ENCODE measurements around the gene MEGF8. TPM values are rescaled to one million over a fixed set of nuclear protein-coding genes. Genes with fewer than 3 reads are reported as not detected.

Gene MEGF8
- total and polyA plus RNA-seq, 9 of the 15 experiments (the other 6 are each of a cell fraction or from before 2014, with no cell fraction given) = 0.28 to 13.1 (median 3.0) TPM

- TF ChIP-seq BRD9 (IDR thresholded peaks at IDR 0.05; ENCODE audit: low read depth, partially characterized antibody) = no peak
- TF ChIP-seq ZZZ3 (IDR thresholded peaks at IDR 0.05) = no peak
- TF ChIP-seq GTF3C2 (IDR thresholded peaks at IDR 0.05; ENCODE audit: borderline replicate concordance, extremely low read depth, insufficient read length) = no peak
- TF ChIP-seq ZNF280A (IDR thresholded peaks at IDR 0.05; ENCODE audit: low read depth, partially characterized antibody) = no peak
- TF ChIP-seq MGA (IDR thresholded peaks at IDR 0.05) = peak; percentile 90; the same call in 1 of the 2 replicates
- TF ChIP-seq NONO (IDR thresholded peaks at IDR 0.05; ENCODE audit: low read depth in 2 of 2, low read length in 1 of 2) = no peak
- no peak for TF ChIP-seq PML (IDR thresholded peaks at IDR 0.05; ENCODE audit: low read length)
- no peak for TF ChIP-seq SMAD3 (CRISPR knock-in tag; conservative IDR thresholded peaks at IDR 0.05)
- TF ChIP-seq HMG20A (CRISPR knock-in tag; conservative IDR thresholded peaks at IDR 0.05) = no peak
- no peak for TF ChIP-seq RAD51 (IDR thresholded peaks at IDR 0.05; ENCODE audit: borderline replicate concordance, low read depth)
- no peak for TF ChIP-seq ZKSCAN3 (CRISPR knock-in tag; IDR thresholded peaks at IDR 0.05)
Measured at GRCh38 chr19:42423462-42424344, 98.3 kb downstream of the MEGF8 start (continued).

Data from K562 (cell line).